ENCODE data around the gene SPTSSB. TPM values are rescaled to one million over a fixed set of nuclear protein-coding genes. Genes with fewer than 3 reads are reported as not detected.

The SPTSSB gene
- total RNA-seq, 2 experiments from 2014 or later, result not detected

- no peaks in the 10 kb centered on the region for H3K9me2 ChIP-seq (ENCODE audit: insufficient read depth, low read length)
- no peak for TF ChIP-seq EZH2phosphoT487 (IDR thresholded peaks at IDR 0.05; ENCODE audit: borderline replicate concordance, low read depth, low read length)
- DNase-seq (ENCODE audit: low spot score), result no peak
- H3K4me3 ChIP-seq (ENCODE audit: low read depth, low read length, poor library complexity, severe bottlenecking), result no peak overlapping the region
- no peaks in the 10 kb centered on the region for H4K20me1 ChIP-seq (ENCODE audit: insufficient read depth, low read length)
- no peak overlapping the region for H3K4me2 ChIP-seq (ENCODE audit: low read length)
- H3K4me1 ChIP-seq (ENCODE audit: insufficient read depth, low read length, poor library complexity, severe bottlenecking), result no peaks in the 10 kb centered on the region
- no TSS peak for BruUV-seq (replicated peaks)
- ChIA-PET POLR2A (no interaction called here), CTCF (ENCODE audit: unreplicated experiment) (no interaction called here)
- no peak overlapping the region for H3K27ac ChIP-seq (ENCODE audit: low read depth, low read length, poor library complexity, severe bottlenecking)
- no peaks in the 10 kb centered on the region for H3K9me3 ChIP-seq (ENCODE audit: low read length)
- H3K36me3 ChIP-seq (ENCODE audit: insufficient read depth, low read length), result no peaks in the 10 kb centered on the region
- H3K79me2 ChIP-seq (ENCODE audit: insufficient read depth, low read depth, low read length), result no peaks in the 10 kb centered on the region
- H2AFZ ChIP-seq (ENCODE audit: low read length), result no peak overlapping the region
- intact Hi-C loops (cut with micrococcal nuclease; ENCODE audit: unreplicated experiment), result no loop called here
These were observed 23.6 kb downstream of the SPTSSB start for GRCh38 chr3:161347726-161348125.

DNA sequence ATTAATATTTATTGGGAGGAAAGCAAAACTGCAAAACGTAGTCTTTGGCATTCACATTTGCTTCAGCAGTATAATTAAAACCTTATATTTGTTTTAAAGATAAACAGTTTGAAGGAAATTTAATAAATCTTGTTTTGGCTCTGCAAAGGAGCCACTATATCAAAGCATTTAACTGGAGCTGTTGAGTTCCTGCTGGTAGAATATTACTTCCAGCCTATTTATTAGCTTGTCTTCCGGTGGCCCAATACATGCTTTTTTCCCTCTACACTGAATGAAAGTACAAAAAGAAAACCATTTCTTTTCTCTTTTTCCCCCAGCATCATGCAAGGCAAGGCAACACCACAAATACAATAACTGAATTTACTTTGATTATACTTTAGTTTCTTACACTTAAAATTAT lies 26.3 kb downstream of the SPTSSB start:
- Histone ChIP-seq H3K9me2 (ENCODE audit: insufficient read depth, low read length) (no peaks in the 10 kb centered on the region), H3K27ac (ENCODE audit: low read depth, low read length, poor library complexity, severe bottlenecking) (no peak overlapping the region), H3K4me3 (ENCODE audit: low read depth, low read length, poor library complexity, severe bottlenecking) (no peak overlapping the region), H3K36me3 (ENCODE audit: insufficient read depth, low read length) (no peaks in the 10 kb centered on the region), H3K79me2 (ENCODE audit: insufficient read depth, low read depth, low read length) (no peaks in the 10 kb centered on the region), H4K20me1 (ENCODE audit: insufficient read depth, low read length) (no peaks in the 10 kb centered on the region), H3K4me1 (ENCODE audit: insufficient read depth, low read length, poor library complexity, severe bottlenecking) (no peaks in the 10 kb centered on the region), H2AFZ (ENCODE audit: low read length) (no peak overlapping the region), H3K4me2 (ENCODE audit: low read length) (no peak overlapping the region), H3K9me3 (ENCODE audit: low read length) (no peaks in the 10 kb centered on the region)
- intact Hi-C loops (cut with micrococcal nuclease; ENCODE audit: unreplicated experiment), result no loop called here
- BruUV-seq (replicated peaks), result no TSS peak
- TF ChIP-seq EZH2phosphoT487 (IDR thresholded peaks at IDR 0.05; ENCODE audit: borderline replicate concordance, low read depth, low read length), result no peak
- TF ChIP-seq, protein P1, sequence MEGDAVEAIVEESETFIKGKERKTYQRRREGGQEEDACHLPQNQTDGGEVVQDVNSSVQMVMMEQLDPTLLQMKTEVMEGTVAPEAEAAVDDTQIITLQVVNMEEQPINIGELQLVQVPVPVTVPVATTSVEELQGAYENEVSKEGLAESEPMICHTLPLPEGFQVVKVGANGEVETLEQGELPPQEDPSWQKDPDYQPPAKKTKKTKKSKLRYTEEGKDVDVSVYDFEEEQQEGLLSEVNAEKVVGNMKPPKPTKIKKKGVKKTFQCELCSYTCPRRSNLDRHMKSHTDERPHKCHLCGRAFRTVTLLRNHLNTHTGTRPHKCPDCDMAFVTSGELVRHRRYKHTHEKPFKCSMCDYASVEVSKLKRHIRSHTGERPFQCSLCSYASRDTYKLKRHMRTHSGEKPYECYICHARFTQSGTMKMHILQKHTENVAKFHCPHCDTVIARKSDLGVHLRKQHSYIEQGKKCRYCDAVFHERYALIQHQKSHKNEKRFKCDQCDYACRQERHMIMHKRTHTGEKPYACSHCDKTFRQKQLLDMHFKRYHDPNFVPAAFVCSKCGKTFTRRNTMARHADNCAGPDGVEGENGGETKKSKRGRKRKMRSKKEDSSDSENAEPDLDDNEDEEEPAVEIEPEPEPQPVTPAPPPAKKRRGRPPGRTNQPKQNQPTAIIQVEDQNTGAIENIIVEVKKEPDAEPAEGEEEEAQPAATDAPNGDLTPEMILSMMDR (conservative IDR thresholded peaks at IDR 0.05; ENCODE audit: low read length), result no peak
- ChIA-PET POLR2A (interaction anchor here (1.0 kb wide), 1 partner anchor 19 kb away, joined by 3 read pairs; no protein-coding TSS in a partner anchor), CTCF (ENCODE audit: unreplicated experiment) (no interaction called here)
- no peak for DNase-seq (ENCODE audit: low spot score)

- no peak overlapping the region for H3K27ac ChIP-seq (ENCODE audit: low read depth, low read length, poor library complexity, severe bottlenecking)
- no peak for DNase-seq (ENCODE audit: low spot score)
- H3K79me2 ChIP-seq (ENCODE audit: insufficient read depth, low read depth, low read length), result no peaks in the 10 kb centered on the region
- no peak for TF ChIP-seq EZH2phosphoT487 (IDR thresholded peaks at IDR 0.05; ENCODE audit: borderline replicate concordance, low read depth, low read length)
- TF ChIP-seq, protein P1 (conservative IDR thresholded peaks at IDR 0.05; ENCODE audit: low read length), result no peak
- no peaks in the 10 kb centered on the region for H3K9me2 ChIP-seq (ENCODE audit: insufficient read depth, low read length)
- H2AFZ ChIP-seq (ENCODE audit: low read length), result no peak overlapping the region
- H4K20me1 ChIP-seq (ENCODE audit: insufficient read depth, low read length), result no peaks in the 10 kb centered on the region
- no peaks in the 10 kb centered on the region for H3K4me1 ChIP-seq (ENCODE audit: insufficient read depth, low read length, poor library complexity, severe bottlenecking)
- no peak overlapping the region for H3K4me3 ChIP-seq (ENCODE audit: low read depth, low read length, poor library complexity, severe bottlenecking)
- no peaks in the 10 kb centered on the region for H3K36me3 ChIP-seq (ENCODE audit: insufficient read depth, low read length)
- POLR2A ChIA-PET, result interaction anchor here (1.0 to 1.7 kb wide), 3 partner anchors 8 to 20 kb away, joined by 3 to 4 read pairs (median 3); no protein-coding TSS in a partner anchor
- intact Hi-C loops (cut with micrococcal nuclease; ENCODE audit: unreplicated experiment), result no loop called here
- H3K4me2 ChIP-seq (ENCODE audit: low read length), result no peak overlapping the region
- H3K9me3 ChIP-seq (ENCODE audit: low read length), result no peaks in the 10 kb centered on the region
- CTCF ChIA-PET (ENCODE audit: unreplicated experiment), result no interaction called here
- BruUV-seq (replicated peaks), result no TSS peak
These were observed 27.3 kb downstream of the SPTSSB start for GRCh38 chr3:161343986-161344385.
